GM21528 (cell line): ENCODE results near the gene SARDH.
"Not testable (repeated sequence)": the region's sequence is repeated elsewhere in the genome, so short reads cannot be mapped to it uniquely, and the experiment has no call there.

Source experiments
- ATAC-seq: cut with Tn5 transposase; IDR thresholded peaks from one replicate; pipeline ENCODE4 v1.9.1; 2021; ENCODE audit warnings: mild to moderate bottlenecking, moderate library complexity; ENCODE audit not compliant: unreplicated experiment, low FRiP score

The SARDH gene

DNA sequence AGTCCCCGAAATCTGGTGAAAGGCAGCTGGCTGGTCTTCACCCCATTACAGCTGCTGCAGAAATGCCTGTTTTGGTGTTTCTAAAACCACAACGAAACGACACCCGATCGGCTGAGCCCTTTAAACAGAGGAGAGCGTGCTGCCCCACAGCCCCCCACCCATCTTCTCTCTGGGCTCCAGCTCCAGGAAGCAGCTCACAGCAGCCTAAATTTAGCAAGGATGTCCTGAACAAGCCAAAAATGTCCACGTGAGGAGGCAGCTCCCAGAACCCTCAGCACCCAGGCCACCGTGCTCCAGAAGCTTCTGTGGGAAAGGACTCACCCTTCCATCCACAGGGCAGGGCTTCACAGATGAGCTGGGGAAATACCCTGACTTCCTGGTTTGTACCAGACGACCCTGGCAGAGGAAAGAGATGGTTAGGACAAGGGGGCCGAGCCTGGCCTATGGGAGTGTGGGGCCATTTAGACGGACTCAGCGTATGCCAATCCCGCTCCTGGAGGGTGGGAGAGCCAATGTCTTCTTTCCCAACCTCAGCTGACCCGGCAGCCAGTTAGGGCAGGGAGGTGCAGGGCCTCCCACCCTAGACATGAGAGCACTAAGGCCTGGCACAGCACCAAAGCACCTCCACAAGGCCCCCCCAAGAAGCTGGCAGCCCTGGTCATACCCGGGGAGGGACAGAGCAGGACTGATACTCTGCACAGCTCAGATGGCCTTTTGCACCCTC, 39.1 kb upstream of the SARDH start:
- ATAC-seq: no peak

DNA sequence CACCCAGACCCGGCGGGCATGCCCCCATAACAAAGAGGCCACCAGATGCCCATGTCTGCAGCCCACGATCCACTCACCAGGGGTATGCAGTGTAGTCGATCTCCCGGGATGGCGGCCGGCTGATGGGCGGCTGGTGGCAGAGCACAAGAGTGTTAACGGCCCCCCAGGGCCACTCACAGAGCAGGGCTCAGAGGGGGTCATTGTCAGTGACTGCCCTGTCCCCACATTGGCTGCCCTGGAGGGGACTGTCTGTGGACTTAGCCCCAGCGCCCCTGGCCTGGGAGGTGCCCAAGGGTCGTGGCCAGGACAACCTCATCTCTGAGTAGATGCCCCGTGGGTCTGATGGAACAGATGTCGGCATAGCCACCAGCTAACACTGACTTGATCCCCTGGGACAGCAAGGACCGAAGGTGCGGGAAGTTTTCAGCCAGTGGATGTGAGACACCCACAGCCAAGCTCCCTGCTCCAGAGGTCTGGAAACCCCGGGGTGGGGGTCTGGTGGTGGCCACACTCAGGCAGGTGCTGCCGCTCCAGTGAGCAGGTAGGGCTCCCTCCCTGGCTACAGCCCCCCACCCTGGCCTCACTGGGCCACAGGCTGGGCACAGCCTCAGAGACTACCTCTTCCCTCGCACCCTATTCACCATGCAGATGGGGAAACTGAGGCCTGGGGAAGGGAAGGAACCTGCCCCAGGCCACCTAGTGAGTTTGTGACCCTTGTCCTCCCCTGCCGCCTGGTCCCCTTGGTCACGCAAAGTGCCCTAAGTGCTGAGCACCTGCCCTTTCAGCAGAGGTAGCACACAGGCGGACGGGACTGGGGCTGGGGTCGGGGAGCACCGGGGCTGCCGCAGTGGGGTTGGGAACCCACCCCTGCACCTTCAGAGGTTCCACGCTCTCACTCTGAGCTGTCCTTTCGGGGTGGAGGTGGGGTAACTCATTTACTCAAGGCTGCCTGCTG, 38.1 kb upstream of the SARDH start:
- no peak for ATAC-seq

GRCh38 chr9:133775291-133775690, 37.1 kb upstream of the SARDH start:
- ATAC-seq: no peak

GRCh38 chr9:133774799-133775198, 36.6 kb upstream of the SARDH start:
- ATAC-seq: no peak

- no peak for ATAC-seq
Measured at GRCh38 chr9:133773889-133774655, 35.9 kb upstream of the SARDH start.

DNA sequence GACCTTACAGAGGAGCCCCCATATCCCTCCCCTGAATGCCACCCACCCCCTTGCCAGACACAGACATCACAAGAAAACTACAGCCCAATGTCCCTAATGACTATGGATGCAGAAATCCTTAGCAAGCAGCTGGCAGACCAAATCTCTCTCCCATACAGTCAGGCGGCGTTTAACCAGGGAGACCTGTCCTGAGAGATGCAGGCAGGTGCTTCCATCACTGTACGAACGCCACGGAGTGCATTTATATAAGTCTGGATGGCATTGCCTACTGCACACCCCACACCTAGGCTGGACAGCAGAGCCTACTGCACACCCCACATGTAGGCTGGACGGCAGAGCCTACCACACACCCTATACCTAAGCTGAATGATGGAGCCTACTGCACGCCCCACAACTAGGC, 34.4 kb upstream of the SARDH start:
- no peak for ATAC-seq

GRCh38 chr9:133771486-133772482, 33.6 kb upstream of the SARDH start:
- ATAC-seq: no peak

DNA sequence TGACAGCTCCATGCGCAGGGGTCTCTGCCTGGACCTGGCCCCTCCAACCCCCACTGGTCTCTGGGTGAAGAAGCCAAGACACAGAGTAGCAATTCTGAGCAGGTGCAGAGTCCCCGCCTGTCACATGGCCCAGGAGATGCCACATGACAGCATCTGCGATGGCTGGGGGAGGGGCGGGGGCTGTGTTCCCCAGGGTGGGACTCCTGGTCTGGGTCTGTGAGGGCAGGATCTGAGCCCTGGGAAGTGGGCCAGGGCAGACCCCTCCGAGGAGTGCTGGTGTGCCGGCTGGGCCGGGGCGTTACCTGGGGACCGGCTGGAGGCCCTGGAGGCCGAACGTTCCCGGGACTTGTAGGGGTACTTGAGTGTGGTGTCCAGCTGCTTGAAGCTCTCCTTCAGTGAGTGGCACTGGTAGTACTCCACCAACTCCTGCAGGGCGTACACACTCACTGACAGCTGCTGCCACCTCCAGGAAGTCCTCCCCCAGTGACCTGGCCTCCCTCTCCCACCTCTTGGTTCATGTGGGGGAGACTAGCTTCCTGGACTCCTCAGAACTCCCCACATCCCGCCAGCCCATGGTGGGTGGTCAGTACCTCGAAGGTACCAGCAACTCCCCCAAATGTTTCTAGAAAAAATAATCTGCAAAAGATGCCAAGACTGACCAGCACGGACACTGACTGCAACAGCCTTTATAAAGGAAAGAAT, 32.1 kb upstream of the SARDH start:
- no peak for ATAC-seq

- no peak for ATAC-seq
Measured at GRCh38 chr9:133769511-133770075, 31.4 kb upstream of the SARDH start.

- ATAC-seq: no peak
Measured at GRCh38 chr9:133768859-133769510, 30.8 kb upstream of the SARDH start.

DNA sequence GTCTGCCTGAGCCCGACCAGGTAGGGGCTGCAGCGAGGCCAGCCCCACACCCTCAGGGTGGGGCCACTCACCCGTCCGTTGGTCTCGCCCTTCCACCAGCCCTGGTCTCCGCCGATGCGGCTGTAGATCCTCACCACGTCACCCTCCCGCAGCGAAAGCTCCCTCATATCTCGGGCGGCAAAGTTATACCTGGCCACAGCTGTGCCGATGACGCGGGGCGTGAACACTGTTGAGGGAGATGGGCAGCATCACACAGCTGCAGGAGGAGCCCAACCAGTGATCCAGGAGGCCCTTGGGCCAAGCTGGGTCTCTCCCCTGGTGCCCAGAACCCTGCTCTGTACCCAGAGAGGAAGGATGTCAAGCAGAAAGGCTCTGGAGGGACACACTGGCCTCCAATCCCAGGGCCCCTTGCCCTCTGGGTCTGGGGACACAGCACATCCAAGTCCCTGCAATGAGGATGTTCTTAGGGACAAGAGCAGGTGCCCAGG, 30.3 kb upstream of the SARDH start:
- no peak for ATAC-seq

DNA sequence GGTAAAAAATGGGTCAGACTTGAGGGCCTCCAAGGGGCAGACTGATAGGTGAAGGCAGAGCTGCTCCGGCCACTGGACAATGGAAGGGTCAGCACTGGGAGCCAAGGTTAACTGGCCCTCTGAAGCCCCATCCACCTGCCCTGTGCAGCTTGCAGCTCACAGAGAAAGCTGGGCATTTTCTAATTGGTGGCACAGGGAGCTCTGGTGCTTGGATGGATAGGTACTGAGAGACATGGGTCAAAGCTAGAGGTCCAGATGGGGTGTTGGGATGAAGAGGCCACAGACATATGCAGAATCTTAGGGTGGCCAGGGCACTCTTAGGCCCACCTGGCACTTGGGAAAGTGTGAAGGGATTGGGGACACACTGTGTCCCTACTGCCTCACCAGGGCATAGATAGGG, 29.5 kb upstream of the SARDH start:
- ATAC-seq: no peak

DNA sequence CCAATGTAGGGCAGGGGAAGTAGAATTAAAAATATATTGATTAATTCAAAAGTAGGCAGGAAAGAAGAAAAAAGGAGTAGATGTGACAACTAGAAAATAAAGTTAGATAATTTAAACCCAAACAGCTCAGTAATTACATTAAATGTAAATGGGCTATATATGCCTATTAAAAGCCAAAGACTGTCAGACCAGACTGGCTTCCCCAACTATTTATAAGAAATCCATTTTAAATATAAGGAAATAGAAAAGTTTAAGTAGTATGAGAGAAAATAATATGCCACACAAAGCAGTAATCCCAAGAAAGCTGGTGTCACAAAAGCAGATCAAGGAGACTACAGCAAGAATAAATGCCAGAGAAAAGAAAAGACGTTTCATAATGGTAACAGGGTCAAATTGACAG, 28.9 kb upstream of the SARDH start:
- ATAC-seq: no peak

GRCh38 chr9:133766234-133766633, 28.1 kb upstream of the SARDH start:
- ATAC-seq: not testable (repeated sequence)

DNA sequence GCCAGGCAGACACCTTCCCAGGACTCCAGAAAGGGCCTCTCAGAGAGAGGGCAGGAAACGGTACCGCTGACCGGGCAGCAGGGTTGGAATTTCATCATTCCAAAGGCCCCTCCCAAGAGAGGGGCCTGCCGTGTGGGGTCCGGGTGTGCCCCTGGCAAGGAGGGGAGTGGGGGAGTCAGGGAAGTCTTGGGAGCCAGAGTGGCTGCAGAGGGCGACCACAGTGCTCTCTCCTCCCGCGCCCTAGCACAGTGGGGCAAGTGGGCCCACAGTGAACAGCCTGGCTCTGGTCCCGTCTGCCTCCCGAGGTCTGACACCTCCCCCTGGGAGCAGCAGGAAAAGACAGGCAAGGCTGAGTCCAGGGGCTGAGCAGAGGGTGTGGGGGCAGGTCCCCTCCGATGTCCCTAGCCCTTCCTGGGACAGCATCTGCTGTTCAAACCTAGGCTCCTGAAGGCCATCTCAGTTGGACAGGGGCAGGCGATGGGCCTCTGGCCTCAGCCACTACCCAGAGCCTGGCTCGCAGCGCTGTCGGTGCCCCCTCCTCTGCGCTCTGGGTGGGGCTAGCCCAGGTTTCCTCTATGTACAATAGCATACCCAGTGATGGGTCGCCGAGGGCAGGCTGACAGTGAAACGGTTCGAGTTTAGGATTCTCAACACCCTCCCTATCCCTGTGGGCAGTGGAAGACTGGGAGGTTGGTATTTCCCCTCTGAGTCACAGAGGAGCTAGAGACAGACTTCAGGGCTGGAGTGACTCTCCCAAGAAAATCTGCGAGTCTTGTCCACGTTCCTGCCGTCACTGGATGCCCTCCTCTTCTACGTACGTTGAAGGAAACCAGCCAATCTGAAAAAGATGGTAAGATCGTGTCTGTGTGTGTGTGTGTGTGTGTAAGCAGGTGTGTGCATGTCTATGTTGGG, 25.4 kb upstream of the SARDH start:
- ATAC-seq: no peak

DNA sequence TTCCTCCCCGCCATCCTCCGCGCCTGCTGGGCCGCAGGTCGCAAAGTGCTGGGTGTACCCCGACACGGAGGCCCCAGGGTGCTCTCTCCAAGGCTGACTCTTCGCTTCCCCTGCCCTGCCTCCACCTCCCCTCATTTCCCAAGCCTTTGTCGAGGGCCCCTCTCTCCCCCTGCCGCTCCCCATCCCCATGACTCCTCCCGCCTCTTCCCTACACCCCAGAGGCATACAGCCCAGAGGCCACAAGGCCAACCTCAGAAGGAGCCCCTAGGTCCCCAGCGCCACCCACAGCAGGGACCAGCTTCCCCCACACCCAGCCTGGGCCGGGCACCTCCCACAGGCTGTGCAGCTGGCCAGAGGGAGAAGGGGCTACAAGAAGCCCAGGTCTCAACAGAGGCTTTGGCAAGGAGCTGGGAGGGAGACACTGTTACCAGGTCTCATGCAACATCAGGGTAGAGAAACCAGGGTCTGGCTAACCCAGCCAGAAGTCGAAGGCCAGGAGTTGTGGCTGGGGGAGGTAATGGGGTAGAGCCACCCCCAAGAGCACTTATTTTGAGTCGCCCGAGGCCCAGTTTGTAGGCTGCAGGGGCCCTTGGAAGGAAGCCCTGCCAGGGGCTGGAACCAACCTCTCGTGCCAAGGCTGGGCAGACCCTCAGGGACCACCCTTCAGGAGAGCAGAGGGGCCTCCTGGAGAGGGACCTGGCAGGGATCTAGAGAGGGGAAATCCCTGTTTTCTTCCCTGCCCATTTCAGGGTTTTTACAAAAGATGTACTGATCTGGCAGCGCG, 24.5 kb upstream of the SARDH start:
- ATAC-seq: no peak
